Brain microvascular endothelial cell (primary cell): ENCODE results near the gene EBF3.

Experiments
- DNase-seq: peaks from one replicate; pipeline ENCODE4 v3.0.0-alpha.2; 2020
- H3K27ac ChIP-seq: fragments of 250-450 bp; sonication (Bioruptor Pico); 2 replicates; pipeline ENCODE4 v1.5.1; 2020; ENCODE audit warnings: mild to moderate bottlenecking, moderate library complexity
- H3K27me3 ChIP-seq: fragments of 250-450 bp; sonication (Bioruptor Pico); replicated peaks from 2 replicates; pipeline ENCODE4 v1.5.1; 2020; ENCODE audit warnings: mild to moderate bottlenecking
- H3K36me3 ChIP-seq: fragments of 250-450 bp; sonication (Bioruptor Pico); replicated peaks from 2 replicates; pipeline ENCODE4 v1.5.1; 2020; ENCODE audit warnings: mild to moderate bottlenecking
- H3K4me3 ChIP-seq: 2 replicates; pipeline ENCODE4 v1.5.1; 2011; ENCODE audit warnings: low read depth, mild to moderate bottlenecking, control low read depth, low read length, moderate library complexity
- CTCF ChIP-seq: IDR thresholded peaks from 2 replicates; pipeline ENCODE4 v1.5.1; 2011; ENCODE audit warnings: low read depth, mild to moderate bottlenecking, moderate library complexity, low read length, control low read depth, inconsistent platforms; ENCODE audit errors: missing control alignments
- in situ Hi-C: cut with HindIII; loops from 2 replicates; pipeline ENCODE4 v1.10.0; 2017; ENCODE audit warnings: low sequenced_read_pairs, low pct_ligation_motif_present

Gene EBF3

GRCh38 chr10:129962031-129962871, 1.8 kb downstream of the EBF3 start:
- no peak for TF ChIP-seq CTCF
- peak overlapping the region; percentile 30 for H3K4me3 ChIP-seq

GRCh38 chr10:129961157-129961701, 2.8 kb downstream of the EBF3 start:
- H3K4me3 ChIP-seq: no peak overlapping the region
- H3K27me3 ChIP-seq: peaks cover 82% of the 10 kb centered on the region
- DNase-seq: no peak
- no peak overlapping the region for H3K27ac ChIP-seq
- in situ Hi-C loops: no loop called here
- TF ChIP-seq CTCF: no peak
- no peaks in the 10 kb centered on the region for H3K36me3 ChIP-seq

More at GRCh38 chr10:129962031-129962871, 1.8 kb downstream of the EBF3 start:
- H3K27me3 ChIP-seq: peaks cover 91% of the 10 kb centered on the region
- DNase-seq: no peak
- H3K36me3 ChIP-seq: no peaks in the 10 kb centered on the region
- in situ Hi-C loops: no loop called here
- H3K27ac ChIP-seq: no peak overlapping the region

GRCh38 chr10:129960481-129961156, 3.5 kb downstream of the EBF3 start:
- DNase-seq: no peak
- peaks cover 76% of the 10 kb centered on the region for H3K27me3 ChIP-seq
- no peaks in the 10 kb centered on the region for H3K36me3 ChIP-seq
- in situ Hi-C loops: no loop called here
- no peak for TF ChIP-seq CTCF
- H3K27ac ChIP-seq: no peak overlapping the region
- no peak overlapping the region for H3K4me3 ChIP-seq

GRCh38 chr10:129959544-129960480, 4.3 kb downstream of the EBF3 start:
- TF ChIP-seq CTCF: no peak
- Histone ChIP-seq H3K27me3 (peaks cover 68% of the 10 kb centered on the region), H3K36me3 (no peaks in the 10 kb centered on the region), H3K27ac (no peak overlapping the region), H3K4me3 (no peak overlapping the region)
- in situ Hi-C loops: no loop called here
- DNase-seq: no peak
